GM21737 (cell line): ENCODE data around the gene ZNHIT2.

Experiments
- ATAC-seq: cut with Tn5 transposase; IDR thresholded peaks from one replicate; pipeline ENCODE4 v1.9.1; 2021; ENCODE audit warnings: mild to moderate bottlenecking, moderate library complexity; ENCODE audit not compliant: unreplicated experiment

Gene ZNHIT2

GRCh38 chr11:65078786-65079342 is 38.6 kb downstream of the ZNHIT2 start:
- ATAC-seq: no peak

- no peak for ATAC-seq
These were observed 39.4 kb downstream of the ZNHIT2 start for GRCh38 chr11:65078151-65078550.

GRCh38 chr11:65077451-65077850 is 40.0 kb downstream of the ZNHIT2 start:
- no peak for ATAC-seq

GRCh38 chr11:65072631-65072966 is 44.9 kb downstream of the ZNHIT2 start:
- ATAC-seq: no peak

GRCh38 chr11:65071907-65072630 is 45.4 kb downstream of the ZNHIT2 start:
- ATAC-seq: no peak

GRCh38 chr11:65069217-65069616 is 48.3 kb downstream of the ZNHIT2 start:
- ATAC-seq: no peak

- no peak for ATAC-seq
These were observed 50.1 kb downstream of the ZNHIT2 start for GRCh38 chr11:65067446-65067845.

- ATAC-seq: no peak
These were observed 50.7 kb downstream of the ZNHIT2 start for GRCh38 chr11:65066805-65067291.
